GM12865 (cell line): ENCODE data around the gene KATNB1.

Experiments
- DNase-seq: peaks from one replicate; pipeline ENCODE4 v3.0.0; 2010; ENCODE audit warnings: low read depth
- H3K4me3 ChIP-seq: 2 replicates; pipeline ENCODE4 v1.5.1; 2011; ENCODE audit warnings: mild to moderate bottlenecking, low read depth, low read length, control low read depth
- TF ChIP-seq, protein P1 (sequence below): IDR thresholded peaks from 2 replicates; pipeline ENCODE4 v1.5.1; 2011; ENCODE audit warnings: low read length, control low read depth, low read depth, inconsistent platforms; ENCODE audit not compliant: insufficient read depth; ENCODE audit errors: missing control alignments

KATNB1 gene

DNA sequence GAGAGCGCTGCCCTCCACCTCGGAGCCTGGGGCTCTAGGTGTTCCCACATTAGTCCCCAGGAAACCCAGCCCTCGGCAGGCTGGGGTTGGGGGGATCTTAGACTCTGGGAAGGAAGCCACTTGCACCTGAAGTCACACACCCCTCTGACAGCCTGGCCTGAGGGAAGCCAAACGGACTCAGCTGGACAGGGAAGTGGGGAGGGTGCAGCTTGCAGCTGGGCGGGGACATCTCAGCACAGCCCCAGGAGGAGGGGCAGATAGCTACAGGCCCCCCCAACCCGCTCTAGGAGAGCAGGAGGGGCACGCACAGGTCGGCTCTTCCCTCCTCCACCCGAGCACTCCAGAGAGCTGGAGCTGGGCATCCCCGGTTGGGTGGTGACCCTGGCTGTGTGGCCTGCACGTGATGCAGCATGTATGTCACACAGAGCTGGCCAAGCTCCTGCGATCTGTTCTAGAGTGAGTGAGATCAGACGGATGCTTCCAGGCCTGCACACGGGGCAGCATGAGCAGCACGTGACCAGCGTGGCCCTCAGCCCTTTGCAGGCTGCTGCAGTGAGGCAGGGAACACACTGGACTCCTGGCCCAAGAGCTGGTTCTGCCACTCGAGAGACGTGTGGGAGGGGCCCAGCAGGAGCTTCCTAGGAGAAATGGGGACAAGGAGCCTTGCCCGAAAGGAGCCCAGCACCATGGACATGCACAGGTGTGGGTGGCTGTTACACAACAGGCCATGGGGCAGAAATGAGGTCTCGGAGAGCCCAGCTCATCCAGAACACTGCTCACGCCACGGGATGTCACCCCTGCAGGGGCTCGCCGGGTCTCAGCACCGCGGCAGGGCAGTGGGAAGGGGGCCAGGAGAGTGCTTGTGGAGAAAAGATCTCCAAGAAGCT, 51.3 kb downstream of the KATNB1 start:
- no peak for DNase-seq
- H3K4me3 ChIP-seq: no peak overlapping the region
- TF ChIP-seq, protein P1, sequence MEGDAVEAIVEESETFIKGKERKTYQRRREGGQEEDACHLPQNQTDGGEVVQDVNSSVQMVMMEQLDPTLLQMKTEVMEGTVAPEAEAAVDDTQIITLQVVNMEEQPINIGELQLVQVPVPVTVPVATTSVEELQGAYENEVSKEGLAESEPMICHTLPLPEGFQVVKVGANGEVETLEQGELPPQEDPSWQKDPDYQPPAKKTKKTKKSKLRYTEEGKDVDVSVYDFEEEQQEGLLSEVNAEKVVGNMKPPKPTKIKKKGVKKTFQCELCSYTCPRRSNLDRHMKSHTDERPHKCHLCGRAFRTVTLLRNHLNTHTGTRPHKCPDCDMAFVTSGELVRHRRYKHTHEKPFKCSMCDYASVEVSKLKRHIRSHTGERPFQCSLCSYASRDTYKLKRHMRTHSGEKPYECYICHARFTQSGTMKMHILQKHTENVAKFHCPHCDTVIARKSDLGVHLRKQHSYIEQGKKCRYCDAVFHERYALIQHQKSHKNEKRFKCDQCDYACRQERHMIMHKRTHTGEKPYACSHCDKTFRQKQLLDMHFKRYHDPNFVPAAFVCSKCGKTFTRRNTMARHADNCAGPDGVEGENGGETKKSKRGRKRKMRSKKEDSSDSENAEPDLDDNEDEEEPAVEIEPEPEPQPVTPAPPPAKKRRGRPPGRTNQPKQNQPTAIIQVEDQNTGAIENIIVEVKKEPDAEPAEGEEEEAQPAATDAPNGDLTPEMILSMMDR: no peak

DNA sequence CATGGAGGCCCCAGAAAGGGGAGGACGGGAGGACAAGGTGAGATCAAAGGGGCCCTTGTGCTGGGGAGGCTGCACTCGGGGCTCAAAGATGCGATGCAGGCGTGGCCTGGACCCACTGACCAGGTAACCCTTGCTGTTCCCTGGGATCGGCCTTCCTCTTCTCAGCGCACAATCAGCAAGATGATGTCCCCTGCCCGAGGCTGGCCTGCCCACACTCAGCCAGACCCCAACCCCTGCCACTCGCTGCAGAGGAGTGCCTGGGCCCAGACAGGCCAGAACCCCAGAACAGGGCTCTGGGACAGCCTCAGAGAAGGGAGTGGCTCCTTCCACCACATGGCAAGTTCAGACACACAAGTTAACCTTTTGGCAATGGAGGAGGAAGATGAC, 51.9 kb downstream of the KATNB1 start:
- TF ChIP-seq, protein P1: no peak
- H3K4me3 ChIP-seq: no peak overlapping the region
- no peak for DNase-seq

DNA sequence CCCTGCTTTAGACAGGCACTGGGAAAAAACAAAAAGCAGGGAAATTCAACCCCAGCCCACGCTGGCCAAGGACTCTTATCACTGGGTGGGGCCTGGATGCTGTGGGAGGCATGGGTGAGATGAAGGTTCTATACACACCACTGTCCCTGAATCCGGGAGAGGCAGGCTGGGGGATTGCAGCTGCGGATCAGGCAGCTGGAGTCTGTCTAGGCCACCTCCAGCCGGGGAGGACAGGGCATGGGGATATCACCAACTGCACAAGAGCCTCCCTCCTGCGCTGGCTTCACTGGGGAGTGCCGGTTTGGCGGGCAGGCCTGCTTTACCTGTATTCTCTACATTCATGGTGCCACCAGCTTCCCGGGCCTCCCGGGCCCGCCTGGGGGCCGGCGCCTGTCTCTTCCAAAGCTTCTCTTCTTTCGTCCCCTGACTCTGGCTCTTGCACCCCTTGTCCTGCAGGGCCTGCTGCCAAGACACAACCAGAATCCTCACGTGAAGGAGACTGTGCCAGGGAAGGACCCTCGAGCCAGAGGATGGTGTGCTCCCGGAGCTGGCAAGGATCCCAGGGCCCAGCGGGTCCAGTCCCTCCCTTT, 52.8 kb downstream of the KATNB1 start:
- DNase-seq: no peak
- TF ChIP-seq, protein P1: no peak
- H3K4me3 ChIP-seq: no peak overlapping the region

DNA sequence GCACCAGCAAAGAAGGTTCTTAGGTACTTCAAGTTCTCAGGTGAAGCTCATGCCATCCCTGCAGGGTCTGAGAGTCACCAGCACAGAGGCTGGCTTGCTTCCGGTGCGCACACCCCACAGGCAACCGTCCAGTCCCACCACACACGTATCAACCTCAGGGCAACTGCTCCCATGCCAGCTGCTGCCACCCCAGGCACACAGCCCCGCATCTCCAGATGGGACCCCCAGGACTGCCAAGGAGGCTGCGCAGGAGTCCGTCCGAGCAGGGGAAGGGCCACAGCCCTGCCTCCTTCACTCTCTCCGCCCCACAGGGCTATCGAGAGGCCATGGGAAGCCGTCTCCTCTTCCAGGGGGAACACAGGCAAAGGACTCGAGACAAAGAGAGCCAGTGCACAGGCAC, 53.4 kb downstream of the KATNB1 start:
- H3K4me3 ChIP-seq: no peak overlapping the region
- TF ChIP-seq, protein P1: no peak
- no peak for DNase-seq

DNA sequence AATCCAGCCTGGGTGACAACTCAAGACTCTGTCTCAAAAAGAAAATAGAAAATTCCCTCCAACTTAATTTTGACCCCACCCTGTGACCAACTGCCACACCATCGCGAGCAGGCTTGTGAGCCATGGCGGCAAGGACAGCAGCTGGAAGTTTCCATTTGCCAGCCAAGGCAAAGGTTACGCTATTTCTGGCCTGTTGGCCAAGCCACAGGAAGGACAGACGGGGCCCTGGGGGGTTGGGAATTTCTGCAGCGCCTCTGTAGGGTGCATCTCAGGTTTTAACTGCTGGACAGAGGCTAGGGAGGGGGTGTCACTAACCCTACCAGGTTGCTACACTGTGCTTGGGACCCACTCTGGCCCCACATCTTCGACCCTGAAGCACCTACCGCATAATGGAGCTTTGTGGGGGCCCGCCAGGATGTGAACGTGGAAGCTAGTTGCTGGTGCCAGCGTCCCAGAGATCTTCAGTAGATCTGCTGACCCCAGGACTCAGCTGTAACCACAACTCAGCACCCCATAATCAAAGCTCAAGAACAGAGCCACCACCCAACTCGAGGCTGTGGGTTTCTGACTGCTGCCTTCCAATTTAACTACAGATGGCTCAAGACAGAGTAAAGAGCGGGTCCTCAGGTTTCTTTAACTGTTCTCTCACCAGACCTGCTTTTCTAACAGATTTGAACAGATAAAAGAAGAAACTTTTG, 55.8 kb downstream of the KATNB1 start:
- no peak overlapping the region for H3K4me3 ChIP-seq
- no peak for DNase-seq

DNA sequence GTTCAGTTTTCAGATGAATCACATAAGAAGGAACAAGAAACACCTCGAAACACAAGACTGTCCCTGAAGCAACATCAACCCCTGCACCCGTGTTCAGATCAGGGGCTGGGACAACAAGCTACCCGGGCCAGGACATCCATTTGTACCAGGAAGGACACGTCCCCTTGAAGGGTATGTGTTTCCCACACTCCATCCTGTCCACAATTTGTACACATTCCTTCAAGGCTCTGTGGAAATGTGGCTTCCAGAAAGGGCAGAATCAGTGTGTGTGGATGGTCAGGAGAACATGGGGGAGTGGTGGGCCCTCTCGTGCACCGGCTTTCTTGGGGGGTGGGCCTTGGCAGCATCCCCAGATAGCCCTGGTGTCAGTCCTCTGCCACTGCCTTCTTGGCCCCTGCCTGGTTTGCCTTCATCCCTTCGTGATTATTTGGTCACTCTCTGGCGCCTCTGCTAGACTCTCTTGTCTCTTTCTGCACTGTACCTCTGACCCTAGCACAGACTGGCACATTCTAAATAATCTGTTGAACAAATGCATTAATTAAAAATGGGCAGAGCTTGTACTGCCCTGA, 56.4 kb downstream of the KATNB1 start:
- TF ChIP-seq, protein P1: no peak
- no peak overlapping the region for H3K4me3 ChIP-seq
- no peak for DNase-seq

More for the DNA sequence above, 55.8 kb downstream of the KATNB1 start:
- TF ChIP-seq, protein P1: no peak
